ENCODE results near the gene PPIF.
A peak's percentile ranks its signal among the peaks of the same experiment; 100 is the strongest.

The PPIF gene

DNA sequence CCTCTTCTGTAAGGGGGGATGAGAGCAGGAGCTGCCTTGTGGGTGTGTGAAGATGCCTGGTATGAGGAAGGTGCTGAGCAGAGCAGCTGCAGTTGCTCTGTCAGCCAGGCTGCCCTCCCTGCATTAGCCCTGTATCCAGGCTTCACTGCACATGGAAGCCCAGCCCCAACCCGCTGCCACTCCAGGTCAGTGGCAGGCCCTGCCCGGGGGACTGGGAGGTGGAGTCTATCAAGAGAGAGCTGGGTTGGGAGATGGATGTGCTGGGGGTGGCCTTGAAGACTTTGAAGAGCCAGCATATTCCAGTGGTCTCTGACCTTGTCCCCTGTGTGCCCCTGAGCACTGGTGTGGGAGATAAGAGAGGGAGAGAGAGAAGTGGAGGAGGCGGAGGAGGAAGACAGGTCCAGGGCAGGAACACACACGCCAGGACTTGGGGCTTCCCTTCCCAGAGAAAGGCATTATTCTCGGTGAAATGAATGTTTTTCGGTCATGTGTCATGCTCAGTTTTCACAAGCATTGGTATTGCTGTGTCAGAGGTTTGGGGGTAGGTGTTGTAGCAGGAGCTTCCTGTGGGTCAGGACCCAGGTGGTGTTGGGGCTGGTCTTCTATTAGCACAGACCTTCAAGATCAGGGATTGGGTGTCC lies 2.6 kb downstream of the PPIF start:
- no peak for DNase-seq

DNA sequence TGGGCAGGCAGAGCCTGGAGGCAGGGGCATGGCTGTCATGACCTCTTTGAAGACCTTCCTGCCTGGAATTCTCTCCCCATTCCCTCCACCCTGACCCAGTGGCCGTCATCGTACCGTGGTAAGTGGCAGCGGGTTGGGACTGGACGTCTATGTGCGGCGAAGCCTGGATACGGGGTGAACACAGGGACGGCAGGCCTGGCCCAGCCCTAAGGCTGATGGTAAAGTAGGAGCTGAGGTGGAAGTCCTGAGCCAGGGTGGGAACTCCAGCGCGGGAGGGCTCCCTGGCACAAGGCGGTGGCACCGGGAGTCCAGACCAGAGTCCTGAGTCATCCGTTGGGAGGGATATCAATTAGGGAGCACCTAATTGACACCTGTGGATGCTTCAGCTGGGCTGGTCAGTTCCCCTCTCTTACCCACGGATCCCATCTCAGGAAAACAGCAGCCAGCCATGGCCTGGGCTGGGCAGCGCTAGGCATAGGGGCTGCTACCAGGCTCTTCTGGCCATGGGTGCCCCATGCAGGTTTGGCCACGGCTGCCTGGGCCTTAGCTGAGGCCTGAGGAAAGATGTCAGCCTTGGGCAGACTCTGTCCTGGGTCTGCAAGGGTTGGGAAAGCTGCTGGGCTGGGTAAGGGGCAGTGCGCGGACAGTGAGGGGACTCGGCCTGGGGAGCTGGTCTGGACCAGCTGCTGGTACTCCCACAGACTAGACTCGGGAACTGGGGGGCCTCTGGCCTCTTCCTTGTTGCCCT lies 3.3 kb downstream of the PPIF start:
- DNase-seq, result no peak

DNA sequence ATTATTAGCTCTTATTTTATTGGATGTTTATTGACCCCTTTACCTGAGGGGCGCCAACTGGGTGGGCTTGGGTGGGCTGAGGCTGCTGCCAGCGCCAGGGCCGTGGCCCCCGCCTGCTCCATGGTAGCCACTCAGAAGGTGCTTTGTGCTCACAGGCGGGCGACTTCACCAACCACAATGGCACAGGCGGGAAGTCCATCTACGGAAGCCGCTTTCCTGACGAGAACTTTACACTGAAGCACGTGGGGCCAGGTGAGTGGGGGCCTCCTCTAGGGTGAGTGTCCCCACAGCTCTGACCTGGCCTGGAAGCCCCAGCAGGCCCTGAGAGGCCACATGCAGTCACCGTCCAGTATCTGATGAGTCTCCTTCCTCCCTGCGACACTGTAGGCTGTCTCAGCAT lies 4.1 kb downstream of the PPIF start:
- no peak for DNase-seq

DNA sequence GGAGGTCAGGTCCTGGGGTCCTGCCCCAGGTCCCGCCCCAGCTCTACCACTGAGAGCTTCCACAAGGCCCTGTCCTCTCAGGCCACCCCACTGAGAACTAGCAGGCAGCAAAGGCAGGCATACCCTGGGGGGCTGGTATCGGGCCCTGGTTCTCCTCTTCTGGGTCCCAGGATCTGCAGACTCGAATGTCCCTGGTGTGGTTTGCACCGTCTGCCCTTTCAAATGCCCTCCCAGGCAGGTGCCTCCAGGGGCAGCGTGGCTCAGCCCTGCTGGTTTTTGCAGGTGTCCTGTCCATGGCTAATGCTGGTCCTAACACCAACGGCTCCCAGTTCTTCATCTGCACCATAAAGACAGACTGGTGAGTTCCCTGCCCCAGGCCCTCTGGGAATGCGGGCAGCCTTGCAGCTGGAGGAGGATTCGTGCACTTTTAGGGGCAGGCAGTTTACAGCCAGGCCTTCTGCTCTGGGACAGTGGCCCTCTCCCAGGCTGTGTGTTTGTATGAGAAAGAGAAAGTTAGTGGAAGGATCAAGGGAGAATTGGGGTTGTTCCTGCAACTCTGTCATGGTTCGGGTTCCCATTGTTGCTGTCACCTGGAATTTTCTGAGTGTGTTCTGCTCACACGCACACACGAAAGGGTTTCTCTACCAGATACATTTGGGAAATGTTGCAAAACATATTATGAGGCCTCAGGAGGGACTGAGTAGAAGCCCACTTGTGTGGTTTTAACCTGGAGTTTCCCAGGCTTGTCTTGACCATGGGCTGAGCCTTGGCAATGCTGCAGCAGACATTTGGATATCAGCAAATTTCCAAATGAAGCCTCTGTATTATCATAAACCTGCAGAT lies 5.0 kb downstream of the PPIF start:
- no peak for DNase-seq

DNA sequence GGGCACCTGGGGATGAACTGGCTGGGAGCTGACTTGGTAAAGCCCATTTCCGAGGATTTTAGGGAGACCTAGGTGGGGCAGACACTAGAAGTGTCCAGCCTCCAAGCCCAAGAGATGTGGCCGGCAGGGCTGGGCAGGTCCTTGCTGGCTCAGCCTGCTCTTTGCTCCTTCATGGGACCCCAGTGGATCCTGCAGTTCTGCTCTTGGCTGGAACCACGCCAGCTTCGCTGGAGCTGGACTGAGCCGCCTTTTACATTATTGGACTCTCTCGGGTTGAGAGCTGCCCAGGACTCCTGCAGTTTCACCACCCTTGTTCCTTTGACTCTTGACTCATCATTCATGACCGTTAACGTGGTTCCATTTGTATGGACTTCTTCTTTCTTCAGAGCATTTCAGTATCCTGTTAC lies 5.7 kb downstream of the PPIF start:
- DNase-seq, result no peak

DNA sequence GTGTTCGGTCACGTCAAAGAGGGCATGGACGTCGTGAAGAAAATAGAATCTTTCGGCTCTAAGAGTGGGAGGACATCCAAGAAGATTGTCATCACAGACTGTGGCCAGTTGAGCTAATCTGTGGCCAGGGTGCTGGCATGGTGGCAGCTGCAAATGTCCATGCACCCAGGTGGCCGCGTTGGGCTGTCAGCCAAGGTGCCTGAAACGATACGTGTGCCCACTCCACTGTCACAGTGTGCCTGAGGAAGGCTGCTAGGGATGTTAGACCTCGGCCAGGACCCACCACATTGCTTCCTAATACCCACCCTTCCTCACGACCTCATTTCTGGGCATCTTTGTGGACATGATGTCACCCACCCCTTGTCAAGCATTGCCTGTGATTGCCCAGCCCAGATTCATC lies 6.5 kb downstream of the PPIF start:
- no peak for DNase-seq

DNA sequence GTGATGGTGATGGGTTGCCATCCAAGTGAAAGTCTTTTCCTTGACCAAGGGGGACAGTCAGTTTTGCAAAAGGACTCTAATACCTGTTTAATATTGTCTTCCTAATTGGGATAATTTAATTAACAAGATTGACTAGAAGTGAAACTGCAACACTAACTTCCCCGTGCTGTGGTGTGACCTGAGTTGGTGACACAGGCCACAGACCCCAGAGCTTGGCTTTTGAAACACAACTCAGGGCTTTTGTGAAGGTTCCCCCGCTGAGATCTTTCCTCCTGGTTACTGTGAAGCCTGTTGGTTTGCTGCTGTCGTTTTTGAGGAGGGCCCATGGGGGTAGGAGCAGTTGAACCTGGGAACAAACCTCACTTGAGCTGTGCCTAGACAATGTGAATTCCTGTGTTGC lies 6.9 kb downstream of the PPIF start:
- no peak for DNase-seq

DNA sequence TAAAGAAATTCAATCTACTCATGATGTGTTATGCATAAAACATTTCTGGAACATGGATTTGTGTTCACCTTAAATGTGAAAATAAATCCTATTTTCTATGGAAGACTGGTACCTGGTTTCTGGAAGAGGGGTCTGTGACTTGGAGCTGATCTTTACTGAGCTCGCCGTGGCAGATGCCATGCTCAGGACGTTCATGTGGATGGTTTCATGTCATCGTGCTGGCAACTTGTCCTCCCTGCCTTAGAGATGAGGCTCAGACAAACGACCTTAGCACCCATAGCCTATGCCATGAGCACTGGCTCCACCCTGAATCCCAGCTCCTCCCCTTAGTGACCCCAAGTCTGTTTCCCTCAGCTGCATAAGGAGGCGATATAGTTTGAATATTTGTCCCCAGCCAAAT lies 7.3 kb downstream of the PPIF start:
- DNase-seq, result no peak

DNA sequence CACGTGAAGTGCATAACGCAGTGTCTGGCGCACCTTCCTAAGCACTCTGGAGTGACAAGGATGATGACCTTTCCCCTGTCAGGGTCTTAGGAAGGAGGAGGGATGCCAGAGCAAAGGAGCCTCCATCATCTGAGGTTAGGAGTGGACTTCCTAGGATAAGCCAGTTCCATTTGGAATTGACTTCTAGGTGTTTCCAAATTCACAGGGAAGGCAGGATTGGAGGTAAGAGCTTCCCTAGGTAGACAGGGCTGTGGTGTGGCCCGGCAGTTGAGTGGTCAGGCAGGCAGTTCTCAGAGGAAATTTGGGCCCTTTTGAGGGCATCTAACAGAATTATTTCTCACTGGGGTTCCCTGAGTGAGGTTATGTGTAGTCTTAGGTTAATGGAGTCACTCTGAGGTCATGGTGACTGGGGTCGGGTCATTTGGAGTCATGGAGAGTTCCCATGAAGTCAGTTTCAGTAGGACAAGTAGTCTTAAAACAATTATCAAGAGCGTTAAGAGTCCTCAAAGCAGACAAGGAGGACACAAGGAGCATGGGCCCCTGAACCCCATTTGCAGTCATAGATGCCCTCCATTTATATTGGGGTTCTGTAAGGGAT lies 8.2 kb downstream of the PPIF start:
- no peak for DNase-seq

DNA sequence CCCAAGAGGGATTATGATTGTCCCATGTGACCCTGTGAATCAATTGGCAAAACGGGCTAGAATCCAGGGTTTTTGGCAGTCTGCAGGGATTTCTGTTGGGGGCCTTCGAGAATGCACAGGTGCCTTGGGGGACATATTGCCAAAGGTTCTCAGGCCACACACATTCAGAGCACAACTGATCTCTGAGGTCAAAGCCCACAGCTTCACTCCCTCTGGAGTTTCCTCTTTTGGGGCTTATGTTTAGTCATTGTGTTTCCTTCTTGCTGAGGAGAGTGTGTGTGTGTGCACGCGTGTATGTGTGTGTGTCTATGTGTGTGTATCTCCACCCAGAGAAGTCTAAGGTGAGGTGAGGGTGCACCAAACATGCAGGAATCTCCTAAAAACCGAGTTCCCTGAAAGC lies 8.8 kb downstream of the PPIF start:
- DNase-seq, result no peak

DNA sequence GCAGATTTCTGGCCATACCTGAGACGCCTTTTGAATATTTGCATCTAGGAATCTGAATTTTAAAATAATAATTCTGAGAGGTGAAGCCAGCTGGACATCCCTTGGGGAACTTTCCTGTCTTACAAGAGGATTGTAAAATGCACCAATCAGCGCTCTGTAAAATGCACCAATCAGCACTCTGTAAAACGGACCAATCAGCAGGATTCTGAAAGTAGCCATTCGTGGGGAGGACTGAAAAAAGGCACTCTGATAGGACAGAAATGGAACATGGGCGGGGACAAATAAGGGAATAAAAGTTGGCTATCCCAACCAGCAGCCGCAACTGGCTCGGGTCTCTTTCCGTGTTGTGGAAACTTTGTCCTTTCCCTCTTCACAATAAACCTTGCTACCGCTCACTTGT lies 9.9 kb downstream of the PPIF start:
- DNase-seq, result no peak

DNA sequence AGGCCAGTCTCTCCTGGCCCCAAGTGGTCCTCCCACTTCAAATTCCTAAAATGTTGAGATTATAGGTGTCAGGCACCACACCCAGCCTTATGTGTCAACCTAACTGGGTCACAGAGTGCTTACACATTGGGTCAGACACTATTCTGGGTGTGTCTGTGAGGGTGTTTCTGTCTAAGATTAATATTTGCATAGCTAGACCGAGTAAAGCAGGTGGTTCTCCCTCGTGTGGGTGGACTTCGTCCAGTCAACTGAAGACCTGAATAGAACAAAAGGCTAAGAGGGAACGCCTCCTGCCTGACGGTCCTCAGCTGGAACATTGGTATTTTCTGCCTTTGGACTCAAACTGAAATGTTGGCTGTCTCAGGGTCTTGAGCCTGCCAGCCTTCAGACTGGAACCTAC lies 11.5 kb downstream of the PPIF start:
- DNase-seq, result no peak

DNA sequence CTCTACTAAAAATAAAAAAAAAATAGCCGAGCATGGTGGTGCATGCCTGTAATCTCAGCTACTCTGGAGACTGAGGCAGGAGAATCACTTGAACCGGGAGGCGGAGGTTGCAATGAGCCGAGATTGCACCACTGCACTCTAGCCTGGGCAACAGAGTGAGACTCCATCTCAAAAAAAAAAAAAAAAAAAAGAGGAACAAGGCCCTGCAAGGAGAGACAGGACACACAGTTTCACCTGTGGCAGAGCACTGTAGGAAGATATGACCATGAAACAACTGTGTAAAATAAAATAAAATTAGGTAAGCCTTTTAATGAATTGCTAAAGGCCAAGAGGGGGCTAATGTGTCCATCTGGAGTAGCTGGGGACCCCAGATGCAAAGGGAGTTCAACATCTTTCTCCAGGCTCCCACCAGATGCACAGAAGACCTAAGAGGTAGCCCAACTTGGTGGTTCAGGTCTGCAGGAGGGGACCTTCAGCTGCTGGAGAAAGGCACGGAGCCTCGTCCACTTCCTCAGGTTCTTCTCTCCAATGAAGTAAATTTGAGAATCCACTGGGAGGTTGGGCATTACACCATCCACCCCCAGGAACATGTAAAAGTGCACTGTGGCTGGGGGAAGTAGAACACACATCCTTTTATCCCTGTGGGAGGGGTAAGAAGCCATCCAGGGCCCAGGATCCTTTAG lies 12.7 kb downstream of the PPIF start:
- no peak for DNase-seq

DNA sequence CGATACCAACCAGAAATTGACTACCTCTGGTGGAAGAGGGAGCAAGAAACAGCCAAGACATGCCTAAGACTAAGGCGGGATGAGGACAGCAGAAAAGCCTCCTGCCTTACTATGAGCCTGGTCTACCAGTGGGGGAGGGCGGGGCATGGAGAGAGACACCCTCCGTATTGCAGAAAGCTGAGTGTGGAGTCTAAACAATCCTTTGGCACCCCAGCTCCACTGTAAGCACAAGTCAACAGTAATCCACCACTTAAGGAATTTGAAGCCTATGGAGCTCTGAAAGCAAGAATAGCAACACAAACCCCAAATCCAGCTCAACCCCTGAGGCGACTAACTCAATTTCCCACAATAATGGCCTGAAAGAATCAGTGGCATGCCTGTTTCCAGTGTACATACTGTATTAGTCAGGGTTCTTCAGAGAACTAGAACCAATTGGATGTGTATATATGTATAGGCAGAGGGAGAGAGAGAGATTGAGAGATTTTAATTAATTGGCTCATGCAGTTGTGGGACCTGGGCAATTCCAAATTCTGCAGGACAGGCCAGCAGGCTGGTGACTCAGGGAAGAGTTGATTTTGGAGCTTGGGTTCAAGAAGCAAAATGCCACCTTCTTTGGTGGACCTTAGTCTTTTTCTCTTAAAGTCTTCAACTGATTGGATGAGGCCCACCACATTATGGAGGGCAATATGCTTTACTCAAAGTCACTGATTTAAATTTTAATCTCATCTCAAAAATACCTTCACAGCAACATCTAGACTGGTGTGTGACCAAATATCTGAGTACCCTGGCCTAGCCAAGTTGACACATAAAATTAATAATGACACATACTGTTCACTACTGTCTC lies 13.5 kb downstream of the PPIF start:
- DNase-seq, result no peak

DNA sequence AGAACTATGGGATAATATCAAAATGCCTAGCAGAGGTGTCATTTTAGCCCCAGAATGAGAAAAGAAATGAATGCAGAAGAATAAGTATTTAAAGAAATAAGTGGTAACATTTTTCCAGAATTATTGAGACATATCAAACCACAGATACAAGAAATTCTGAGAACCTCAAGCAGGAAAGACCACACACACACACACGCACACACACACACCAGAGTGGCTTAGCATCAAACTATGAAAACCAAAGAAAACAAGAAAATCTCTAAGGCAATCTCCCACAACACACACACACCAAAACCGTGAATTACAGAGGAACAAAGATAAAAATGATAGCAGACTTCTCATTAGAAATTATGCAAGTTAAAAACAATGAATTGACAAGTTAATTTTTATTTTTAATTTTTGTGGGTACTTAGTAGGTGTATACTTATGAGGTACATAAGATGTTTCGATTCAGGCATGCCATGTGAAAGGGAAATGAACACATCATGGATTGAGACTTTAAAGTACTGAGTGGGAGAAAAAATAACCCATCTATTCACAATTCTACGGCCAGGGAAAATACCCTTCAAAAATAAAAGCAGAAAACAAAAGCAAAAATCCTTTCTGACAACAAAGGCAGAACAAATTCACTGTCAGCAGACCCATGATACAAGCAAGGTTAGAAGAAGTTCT lies 14.6 kb downstream of the PPIF start:
- DNase-seq, result no peak

DNA sequence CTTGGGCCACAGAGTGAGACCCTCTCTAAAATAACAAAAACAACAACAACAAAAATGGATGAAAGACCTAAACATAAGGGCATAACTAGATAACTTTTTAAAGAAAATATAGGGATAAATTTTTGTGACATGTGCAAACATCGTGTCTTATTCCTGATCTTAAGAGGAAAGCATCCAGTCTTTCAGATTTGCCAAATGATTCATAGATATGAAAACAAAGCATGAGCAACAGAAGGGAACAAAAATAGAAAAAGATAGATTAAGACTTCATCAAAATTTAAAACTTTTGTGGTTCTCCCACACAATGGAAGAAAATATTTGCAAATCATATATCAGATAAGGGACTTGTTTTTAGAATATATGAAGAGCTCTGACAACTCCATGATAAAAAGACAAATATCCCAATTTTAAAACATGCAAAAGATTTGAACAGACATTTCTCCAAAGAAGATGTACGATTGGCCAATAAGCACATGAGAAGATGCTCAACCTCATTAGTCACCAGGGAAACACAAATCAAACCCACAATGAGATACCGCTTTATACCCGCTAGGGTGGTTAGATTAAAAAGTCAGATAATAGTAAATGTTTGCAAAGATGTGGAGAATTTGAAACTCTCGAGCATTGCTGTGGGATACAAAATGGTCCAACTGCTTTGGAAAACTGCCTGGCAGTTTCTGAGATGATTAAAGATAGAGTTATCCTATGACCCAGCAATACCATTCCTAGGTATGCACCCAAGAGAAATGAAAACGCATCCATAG lies 20.3 kb downstream of the PPIF start:
- DNase-seq, result no peak

DNA sequence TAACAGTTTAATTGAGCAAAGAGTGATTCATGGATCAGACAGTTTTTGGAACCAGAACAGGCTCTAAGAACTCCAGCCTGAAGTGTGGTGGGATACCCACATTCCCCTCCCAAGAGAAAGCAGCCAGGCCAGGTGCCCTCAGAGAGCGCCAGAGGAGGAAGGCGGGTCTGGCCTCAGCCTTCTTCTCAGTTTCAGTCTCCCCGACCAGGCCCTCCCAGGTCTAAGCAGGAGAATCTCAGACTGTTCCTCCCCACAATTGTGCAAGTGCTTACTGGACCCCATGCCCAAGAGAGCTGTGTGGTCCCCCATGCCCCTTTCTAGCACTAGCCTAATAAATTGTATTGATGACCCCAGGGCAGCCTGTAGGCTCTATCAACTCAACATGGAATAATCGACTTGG lies 25.6 kb downstream of the PPIF start:
- no peak for DNase-seq

DNA sequence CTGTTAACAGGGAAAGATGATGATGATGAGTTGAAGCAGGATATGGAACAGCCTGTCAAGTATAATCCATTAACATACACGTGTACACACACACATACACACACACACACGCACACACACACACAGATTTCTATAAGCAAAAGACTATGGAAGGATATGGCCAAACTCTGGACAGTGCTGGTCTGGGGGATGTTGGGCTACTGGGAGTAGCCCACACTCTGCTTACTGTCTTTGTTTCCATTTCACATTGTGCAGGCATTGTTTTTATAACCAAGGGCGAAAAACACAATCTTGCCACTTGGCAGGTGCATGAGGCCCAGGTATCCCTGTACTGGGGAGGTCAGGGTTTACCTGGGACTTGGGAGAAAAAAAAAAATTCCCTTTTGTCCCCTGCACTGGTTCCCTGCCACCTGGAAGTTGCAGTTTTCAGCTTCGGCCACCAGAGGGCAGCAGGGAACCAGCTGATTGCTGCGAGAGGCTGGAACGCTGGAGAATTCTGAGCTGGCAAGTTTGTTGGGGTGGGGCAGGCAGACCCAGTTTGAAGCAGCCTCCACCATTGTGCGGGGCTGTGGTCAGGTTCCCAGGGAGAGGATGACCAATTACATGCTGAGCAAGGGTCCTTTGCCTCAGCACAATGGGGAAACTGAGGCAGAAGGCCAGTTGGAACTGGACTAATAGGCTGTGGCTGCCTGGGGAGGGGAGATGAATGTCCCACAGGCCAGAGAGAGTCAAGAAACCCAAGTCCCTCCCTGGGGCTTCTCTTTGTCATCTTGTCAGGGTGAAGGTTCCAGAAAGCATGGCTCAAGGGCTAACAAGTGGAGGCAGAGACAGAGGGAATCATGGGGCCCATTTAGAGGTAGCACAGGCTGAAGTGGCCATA lies 27.3 kb downstream of the PPIF start:
- DNase-seq, result peak; percentile 68

DNA sequence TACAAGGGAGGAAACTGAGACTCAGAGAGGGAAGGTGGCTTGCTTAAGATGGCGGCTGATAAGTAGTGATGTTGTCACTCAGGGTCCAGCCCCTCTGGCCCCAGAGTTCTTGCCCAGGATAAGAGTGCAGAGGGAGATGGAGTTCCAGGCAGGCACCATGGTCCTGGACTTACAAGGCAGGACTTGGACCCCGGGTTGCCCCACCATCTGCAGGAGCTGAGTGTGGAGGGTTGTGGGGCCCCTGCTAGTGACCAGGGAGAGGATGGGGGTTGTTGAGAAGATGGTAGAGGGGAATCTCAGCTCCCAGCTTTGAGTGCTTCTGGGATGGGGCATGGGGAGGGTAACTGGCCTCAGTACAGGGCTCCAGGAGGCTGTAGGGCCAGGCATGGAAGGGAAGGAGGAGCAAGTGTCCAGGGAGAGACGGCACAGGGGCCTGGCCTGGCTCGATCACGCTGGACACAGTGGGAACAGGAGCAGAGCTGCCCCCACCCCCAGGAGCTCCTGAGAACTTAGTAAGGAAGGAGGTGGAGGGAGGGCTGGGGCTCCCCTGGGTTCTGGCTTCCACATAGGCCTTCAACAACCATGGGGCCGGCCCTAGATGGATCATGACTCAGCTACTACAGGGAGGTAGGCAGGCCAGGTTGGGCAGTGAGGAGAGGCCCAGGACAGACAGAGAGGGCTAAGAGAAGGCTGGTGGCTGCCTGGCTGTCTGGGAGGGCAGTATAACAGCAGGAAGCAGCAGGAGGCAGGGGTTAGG lies 28.2 kb downstream of the PPIF start:
- no peak for DNase-seq

Data from effector CD8-positive, alpha-beta T cell (primary cell).